ENCODE data around the gene PLN. TPM values are rescaled to one million over a fixed set of nuclear protein-coding genes. Genes with fewer than 3 reads are reported as not detected.

PLN gene
- total RNA-seq, 4 donors from 2014 or later, result 11.0 to 13.6 (median 12.2) TPM

DNA sequence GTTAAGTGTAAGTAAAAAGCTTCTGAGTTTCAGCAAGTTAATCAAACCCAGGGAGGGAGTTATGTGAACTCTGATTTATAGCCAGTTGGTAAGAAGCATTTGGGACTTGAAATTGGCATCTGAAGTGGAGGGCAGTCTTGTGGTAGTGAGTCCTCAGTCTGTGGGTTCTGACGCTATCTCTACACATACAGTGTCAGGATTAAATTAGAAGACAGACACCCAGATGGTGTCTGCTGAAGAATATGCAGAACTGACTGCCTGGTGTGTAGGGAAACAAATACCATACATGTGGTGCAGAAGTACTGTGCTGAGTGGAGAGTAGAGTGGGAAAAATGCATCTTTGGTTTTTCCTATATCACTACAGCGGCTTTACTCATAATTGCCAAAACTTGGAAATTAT lies 43.5 kb upstream of the PLN start:
- WGBS, 2 donors, result 92 to 93% methylated on average over 2 of the region's 2 CpGs
- H3K27ac ChIP-seq, result no peak overlapping the region
- peaks cover 0 to 17% (median 0%) of the 10 kb centered on the region in 4 donors for H3K4me1 ChIP-seq
- DNase-seq (ENCODE audit: low spot score in 2 of 2), result no peak
- TF ChIP-seq EP300 (IDR thresholded peaks at IDR 0.05) (no peak), POLR2A (IDR thresholded peaks at IDR 0.05) (no peak)
- TF ChIP-seq, protein P1, sequence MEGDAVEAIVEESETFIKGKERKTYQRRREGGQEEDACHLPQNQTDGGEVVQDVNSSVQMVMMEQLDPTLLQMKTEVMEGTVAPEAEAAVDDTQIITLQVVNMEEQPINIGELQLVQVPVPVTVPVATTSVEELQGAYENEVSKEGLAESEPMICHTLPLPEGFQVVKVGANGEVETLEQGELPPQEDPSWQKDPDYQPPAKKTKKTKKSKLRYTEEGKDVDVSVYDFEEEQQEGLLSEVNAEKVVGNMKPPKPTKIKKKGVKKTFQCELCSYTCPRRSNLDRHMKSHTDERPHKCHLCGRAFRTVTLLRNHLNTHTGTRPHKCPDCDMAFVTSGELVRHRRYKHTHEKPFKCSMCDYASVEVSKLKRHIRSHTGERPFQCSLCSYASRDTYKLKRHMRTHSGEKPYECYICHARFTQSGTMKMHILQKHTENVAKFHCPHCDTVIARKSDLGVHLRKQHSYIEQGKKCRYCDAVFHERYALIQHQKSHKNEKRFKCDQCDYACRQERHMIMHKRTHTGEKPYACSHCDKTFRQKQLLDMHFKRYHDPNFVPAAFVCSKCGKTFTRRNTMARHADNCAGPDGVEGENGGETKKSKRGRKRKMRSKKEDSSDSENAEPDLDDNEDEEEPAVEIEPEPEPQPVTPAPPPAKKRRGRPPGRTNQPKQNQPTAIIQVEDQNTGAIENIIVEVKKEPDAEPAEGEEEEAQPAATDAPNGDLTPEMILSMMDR (IDR thresholded peaks at IDR 0.05), result no peak
- H3K9me3 ChIP-seq, result no peaks in the 10 kb centered on the region
- peaks cover 0 to 34% (median 0%) of the 10 kb centered on the region in 3 donors for H3K36me3 ChIP-seq
- no peaks in the 10 kb centered on the region for H3K27me3 ChIP-seq
- no peak overlapping the region for H3K4me3 ChIP-seq

DNA sequence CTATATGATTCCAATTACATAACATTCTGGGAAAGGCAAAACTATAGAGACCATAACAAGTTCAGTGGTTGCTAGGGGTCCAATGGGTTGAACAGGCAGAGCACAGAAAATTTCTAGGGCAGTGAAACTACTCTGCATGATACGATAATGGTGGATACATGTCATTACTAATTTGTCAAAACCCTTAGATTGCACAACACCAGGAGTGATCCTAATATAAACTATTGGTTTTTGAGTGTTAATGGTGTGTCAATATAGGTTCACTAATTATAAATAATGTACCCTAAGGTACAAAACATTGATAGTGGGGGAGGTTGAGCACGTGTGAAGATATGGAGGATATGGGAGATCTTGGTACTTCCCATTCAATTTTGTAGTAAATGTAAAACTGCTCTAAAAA lies 42.4 kb upstream of the PLN start:
- DNase-seq (ENCODE audit: low spot score in 2 of 2), result no peak
- Histone ChIP-seq H3K27me3 (no peaks in the 10 kb centered on the region), H3K9me3 (no peaks in the 10 kb centered on the region), H3K4me1 (peaks cover 0 to 18% (median 0%) of the 10 kb centered on the region in 4 donors), H3K36me3 (peaks cover 0 to 34% (median 0%) of the 10 kb centered on the region in 3 donors), H3K4me3 (no peak overlapping the region), H3K27ac (no peak overlapping the region)
- no peak for TF ChIP-seq POLR2A (IDR thresholded peaks at IDR 0.05)
- TF ChIP-seq EP300 (IDR thresholded peaks at IDR 0.05), result no peak
- TF ChIP-seq, protein P1 (IDR thresholded peaks at IDR 0.05), result no peak
- 97 to 99% methylated on average over 2 of the region's 2 CpGs for WGBS, 2 donors

DNA sequence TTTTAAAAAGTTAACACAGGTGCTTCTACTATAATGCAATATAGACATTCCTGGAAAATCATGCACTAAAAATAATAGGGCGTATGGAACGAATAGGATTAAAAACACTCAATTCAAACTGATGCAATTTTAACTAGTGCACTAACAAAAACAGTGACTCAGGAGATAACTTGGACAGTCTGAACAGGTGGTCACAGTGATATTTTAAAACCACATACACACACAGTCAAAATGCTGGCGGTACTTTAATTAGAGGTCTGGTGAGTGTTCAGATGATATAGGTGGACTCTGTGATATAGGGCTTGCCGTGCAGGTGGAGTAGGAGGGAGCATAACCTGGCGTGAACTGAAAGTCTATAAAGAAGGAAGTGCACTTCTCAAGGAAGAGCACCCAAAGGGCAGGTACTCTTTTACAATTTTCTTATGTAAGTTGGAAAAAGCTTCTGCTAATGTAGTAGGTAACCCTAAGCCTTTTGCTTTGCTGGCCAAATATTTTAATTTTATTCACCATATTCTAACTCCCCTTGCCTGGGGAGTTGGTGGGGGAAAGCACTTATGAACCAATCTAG lies 41.9 kb upstream of the PLN start:
- Histone ChIP-seq H3K4me3 (no peak overlapping the region), H3K9me3 (no peaks in the 10 kb centered on the region), H3K4me1 (peaks cover 0 to 18% (median 0%) of the 10 kb centered on the region in 4 donors), H3K27me3 (no peaks in the 10 kb centered on the region), H3K27ac (no peak overlapping the region), H3K36me3 (peaks cover 0 to 34% (median 0%) of the 10 kb centered on the region in 3 donors)
- no peak for DNase-seq (ENCODE audit: low spot score in 2 of 2)
- TF ChIP-seq POLR2A (IDR thresholded peaks at IDR 0.05), result no peak
- TF ChIP-seq, protein P1 (IDR thresholded peaks at IDR 0.05), result no peak
- TF ChIP-seq EP300 (IDR thresholded peaks at IDR 0.05), result no peak
- WGBS, 2 donors, result 91 to 93% methylated on average over 5 of the region's 5 CpGs

DNA sequence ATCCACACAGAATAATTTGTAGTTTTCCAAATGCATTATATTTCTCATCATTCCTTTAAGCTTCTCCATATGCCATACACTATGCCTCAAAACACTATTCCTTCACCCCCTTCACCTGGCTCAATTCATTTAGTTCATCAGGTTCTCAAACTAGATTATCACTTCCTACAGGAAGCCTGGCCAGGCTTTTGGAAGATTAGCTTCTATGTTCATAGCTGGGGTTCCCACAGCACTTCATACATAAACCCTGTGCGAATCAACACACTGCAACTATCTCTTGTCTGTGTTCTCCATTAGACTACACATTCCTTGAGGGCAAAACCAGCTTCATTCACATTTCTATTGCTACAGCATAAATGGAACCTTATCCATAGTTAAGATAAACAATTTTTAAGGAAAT lies 40.5 kb upstream of the PLN start:
- DNase-seq (ENCODE audit: low spot score in 2 of 2), result no peak
- 90 to 95% methylated on average over 1 of the region's 1 CpG for WGBS, 2 donors
- H3K27ac ChIP-seq, result no peak overlapping the region
- no peaks in the 10 kb centered on the region for H3K27me3 ChIP-seq
- TF ChIP-seq POLR2A (IDR thresholded peaks at IDR 0.05) (no peak), EP300 (IDR thresholded peaks at IDR 0.05) (no peak)
- TF ChIP-seq, protein P1 (IDR thresholded peaks at IDR 0.05), result no peak
- H3K4me3 ChIP-seq, result no peak overlapping the region
- peaks cover 0 to 25% (median 0%) of the 10 kb centered on the region in 3 donors for H3K36me3 ChIP-seq
- peaks cover 0 to 27% (median 0%) of the 10 kb centered on the region in 4 donors for H3K4me1 ChIP-seq
- H3K9me3 ChIP-seq, result no peaks in the 10 kb centered on the region

DNA sequence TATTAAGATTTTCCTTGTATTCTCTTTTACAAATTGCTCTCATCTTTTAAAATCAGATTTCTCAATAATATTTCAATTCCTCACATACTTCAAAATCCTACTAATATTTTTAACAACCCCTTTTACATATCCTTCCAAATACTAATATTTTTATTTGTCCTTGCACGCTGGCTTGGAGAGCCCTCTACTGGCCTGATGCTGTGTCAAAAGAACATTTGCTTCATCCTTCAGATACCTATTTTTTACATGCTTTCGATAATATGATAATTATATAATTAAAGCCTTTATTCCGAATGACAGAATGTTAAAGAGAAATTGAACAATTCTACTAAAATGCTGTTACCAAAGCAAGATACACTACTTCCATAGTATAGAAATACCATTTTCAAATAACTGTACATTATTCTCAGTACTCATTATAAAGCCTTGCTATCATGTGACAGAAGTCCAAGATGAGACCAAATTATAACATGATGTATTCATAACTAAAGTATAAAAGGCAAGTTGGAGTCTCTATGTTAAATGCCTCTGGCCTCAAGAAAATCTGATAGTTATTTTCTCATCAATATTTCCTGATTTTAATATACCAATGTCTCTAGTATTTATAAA lies 39.0 kb upstream of the PLN start:
- no peaks in the 10 kb centered on the region for H3K9me3 ChIP-seq
- peaks cover 0 to 27% (median 0%) of the 10 kb centered on the region in 4 donors for H3K4me1 ChIP-seq
- no peaks in the 10 kb centered on the region for H3K27me3 ChIP-seq
- DNase-seq (ENCODE audit: low spot score in 2 of 2), result peak in 1 of 2 donors; percentile 30
- TF ChIP-seq POLR2A (IDR thresholded peaks at IDR 0.05) (no peak), EP300 (IDR thresholded peaks at IDR 0.05) (no peak)
- TF ChIP-seq, protein P1 (IDR thresholded peaks at IDR 0.05), result peak; percentile 22 to 51 (median 50)
- peaks cover 0 to 10% (median 0%) of the 10 kb centered on the region in 3 donors for H3K36me3 ChIP-seq
- no peak overlapping the region for H3K4me3 ChIP-seq
- H3K27ac ChIP-seq, result no peak overlapping the region
- WGBS, 2 donors, result 35 to 40% methylated on average over 3 of the region's 3 CpGs

Measured in tibial nerve (tissue), 4 donors.